Measurements from ENCODE around the gene SOX11.

SOX11 gene

GRCh38 chr2:5692561-5693286 is 540 bp downstream of the SOX11 start:
- H4K8ac ChIP-seq (ENCODE audit: low read depth, low read length), result no peak overlapping the region
- peak overlapping the region; percentile 98 for H3K9ac ChIP-seq (ENCODE audit: low read length)
- peak overlapping the region; percentile 5 for H3K4ac ChIP-seq (ENCODE audit: low read depth, low read length)
- no peak overlapping the region for H2BK15ac ChIP-seq (replicated peaks; ENCODE audit: low read depth)
- H3K27ac ChIP-seq (ENCODE audit: low read depth, low read length), result peak overlapping the region; percentile 68
- WGBS (ENCODE audit: extremely low coverage, insufficient coverage, low lambda C conversion rate), result no CpG with 5 or more reads among the region's 69 CpGs
- peak overlapping the region; percentile 74 for H3K4me2 ChIP-seq (ENCODE audit: low read length)
- no peaks in the 10 kb centered on the region for H3K4me1 ChIP-seq (ENCODE audit: control insufficient read depth, low read depth, low read length)
- no peak overlapping the region for H2BK5ac ChIP-seq (ENCODE audit: low read length)
- DNase-seq, result peak; percentile 67
- peaks cover 3% of the 10 kb centered on the region for H3K79me1 ChIP-seq (ENCODE audit: low read length)
- H2AK5ac ChIP-seq (ENCODE audit: low read length), result no peak overlapping the region
- peaks cover 29% of the 10 kb centered on the region for H3K79me2 ChIP-seq (ENCODE audit: control insufficient read depth, insufficient read depth, low read length)
- no peaks in the 10 kb centered on the region for H3K36me3 ChIP-seq (ENCODE audit: control insufficient read depth, insufficient read depth, low read length)
- peak overlapping the region; percentile 99 for H3K56ac ChIP-seq (ENCODE audit: low read length)
- peak overlapping the region; percentile 81 for H3K18ac ChIP-seq (ENCODE audit: low read length)
- H4K5ac ChIP-seq (ENCODE audit: low read length), result no peak overlapping the region
- H3K23ac ChIP-seq (ENCODE audit: low read length), result peak overlapping the region; percentile 98
- no peaks in the 10 kb centered on the region for H3K27me3 ChIP-seq (ENCODE audit: insufficient read depth, low read length, poor library complexity)
- H2BK120ac ChIP-seq (ENCODE audit: low read depth, low read length), result no peak overlapping the region
- H3K4me3 ChIP-seq (ENCODE audit: low read length), result peak overlapping the region; percentile 94

- Histone ChIP-seq H4K5ac (ENCODE audit: low read length) (no peak overlapping the region), H3K27ac (ENCODE audit: low read depth, low read length) (peak overlapping the region; percentile 68), H3K56ac (ENCODE audit: low read length) (peak overlapping the region; percentile 99), H3K4me1 (ENCODE audit: control insufficient read depth, low read depth, low read length) (no peaks in the 10 kb centered on the region), H2BK5ac (ENCODE audit: low read length) (no peak overlapping the region), H3K79me2 (ENCODE audit: control insufficient read depth, insufficient read depth, low read length) (peaks cover 29% of the 10 kb centered on the region), H2AK5ac (ENCODE audit: low read length) (no peak overlapping the region), H2BK120ac (ENCODE audit: low read depth, low read length) (no peak overlapping the region), H2BK15ac (replicated peaks; ENCODE audit: low read depth) (no peak overlapping the region), H3K4me3 (ENCODE audit: low read length) (peak overlapping the region; percentile 94), H3K9ac (ENCODE audit: low read length) (peak overlapping the region; percentile 98), H3K23ac (ENCODE audit: low read length) (peak overlapping the region; percentile 87), H4K8ac (ENCODE audit: low read depth, low read length) (no peak overlapping the region), H3K4ac (ENCODE audit: low read depth, low read length) (peak overlapping the region; percentile 5), H3K18ac (ENCODE audit: low read length) (peak overlapping the region; percentile 81), H3K27me3 (ENCODE audit: insufficient read depth, low read length, poor library complexity) (no peaks in the 10 kb centered on the region), H3K36me3 (ENCODE audit: control insufficient read depth, insufficient read depth, low read length) (no peaks in the 10 kb centered on the region), H3K4me2 (ENCODE audit: low read length) (peak overlapping the region; percentile 74), H3K79me1 (ENCODE audit: low read length) (peaks cover 3% of the 10 kb centered on the region)
- WGBS (ENCODE audit: extremely low coverage, insufficient coverage, low lambda C conversion rate), result no CpG with 5 or more reads among the region's 102 CpGs
- DNase-seq, result peak; percentile 64
Measured at GRCh38 chr2:5693287-5694201, 1.4 kb downstream of the SOX11 start.

GRCh38 chr2:5694306-5694705 is 2.1 kb downstream of the SOX11 start:
- no peak overlapping the region for H3K27ac ChIP-seq (ENCODE audit: low read depth, low read length)
- WGBS (ENCODE audit: extremely low coverage, insufficient coverage, low lambda C conversion rate), result no CpG with 5 or more reads among the region's 9 CpGs

DNA sequence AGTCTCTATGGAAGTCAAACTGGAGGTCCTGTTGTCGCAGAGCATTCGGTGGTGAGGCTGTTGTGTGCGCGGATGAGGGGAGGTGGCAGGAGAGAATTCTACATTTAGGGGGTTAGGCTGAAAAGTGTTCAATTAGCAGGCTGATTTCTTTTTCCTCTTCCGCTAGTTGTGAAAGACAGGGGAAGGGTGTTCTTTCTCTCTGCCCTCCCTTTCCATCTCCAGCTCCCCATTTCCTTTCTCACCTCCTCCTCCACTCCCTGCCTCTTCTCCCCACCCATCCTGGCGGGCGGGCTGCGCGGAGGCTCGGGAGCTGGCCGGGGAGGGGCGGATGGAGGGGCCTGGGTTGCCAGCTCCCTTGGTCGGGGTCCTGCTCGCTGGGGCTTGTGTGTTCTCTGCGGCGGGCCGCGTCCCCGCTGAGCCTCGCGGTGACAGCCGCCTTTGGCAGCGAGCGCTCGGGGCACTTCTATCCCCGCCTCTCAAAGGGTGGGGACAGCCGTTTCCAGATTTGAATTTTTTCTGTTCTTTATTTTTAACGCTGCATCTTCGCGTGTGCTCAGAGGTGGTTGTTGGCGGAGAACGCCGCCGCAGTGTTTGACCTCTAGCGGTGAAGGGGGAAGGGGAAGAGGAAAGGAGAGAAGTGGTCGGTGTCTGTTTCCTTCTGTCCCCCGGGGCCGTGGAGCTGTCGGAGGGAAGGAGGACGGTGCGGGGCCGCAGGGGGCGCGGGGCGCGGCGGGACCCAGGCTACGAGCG is 3.6 kb downstream of the SOX11 start:
- no peak overlapping the region for H4K8ac ChIP-seq (ENCODE audit: low read depth, low read length)
- no peaks in the 10 kb centered on the region for H3K27me3 ChIP-seq (ENCODE audit: insufficient read depth, low read length, poor library complexity)
- H3K18ac ChIP-seq (ENCODE audit: low read length), result peak overlapping the region; percentile 78
- H3K56ac ChIP-seq (ENCODE audit: low read length), result peak overlapping the region; percentile 94
- peak; percentile 85 for DNase-seq
- peak overlapping the region; percentile 89 for H3K9ac ChIP-seq (ENCODE audit: low read length)
- peaks cover 3% of the 10 kb centered on the region for H3K79me1 ChIP-seq (ENCODE audit: low read length)
- no peaks in the 10 kb centered on the region for H3K4me1 ChIP-seq (ENCODE audit: control insufficient read depth, low read depth, low read length)
- no peak overlapping the region for H2AK5ac ChIP-seq (ENCODE audit: low read length)
- H3K27ac ChIP-seq (ENCODE audit: low read depth, low read length), result peak overlapping the region; percentile 70
- no peak overlapping the region for H3K23ac ChIP-seq (ENCODE audit: low read length)
- peak overlapping the region; percentile 33 for H3K4me2 ChIP-seq (ENCODE audit: low read length)
- H4K5ac ChIP-seq (ENCODE audit: low read length), result no peak overlapping the region
- H3K4me3 ChIP-seq (ENCODE audit: low read length), result peak overlapping the region; percentile 81
- no peak overlapping the region for H2BK15ac ChIP-seq (replicated peaks; ENCODE audit: low read depth)
- H2BK120ac ChIP-seq (ENCODE audit: low read depth, low read length), result no peak overlapping the region
- H2BK5ac ChIP-seq (ENCODE audit: low read length), result peak overlapping the region; percentile 41
- H3K4ac ChIP-seq (ENCODE audit: low read depth, low read length), result peak overlapping the region; percentile 92
- H3K36me3 ChIP-seq (ENCODE audit: control insufficient read depth, insufficient read depth, low read length), result no peaks in the 10 kb centered on the region
- no CpG with 5 or more reads among the region's 49 CpGs for WGBS (ENCODE audit: extremely low coverage, insufficient coverage, low lambda C conversion rate)
- peaks cover 29% of the 10 kb centered on the region for H3K79me2 ChIP-seq (ENCODE audit: control insufficient read depth, insufficient read depth, low read length)

More at GRCh38 chr2:5694306-5694705, 2.1 kb downstream of the SOX11 start:
- DNase-seq, result peak; percentile 71
- no peak overlapping the region for H2BK5ac ChIP-seq (ENCODE audit: low read length)
- no peak overlapping the region for H3K4me2 ChIP-seq (ENCODE audit: low read length)
- peaks cover 3% of the 10 kb centered on the region for H3K79me1 ChIP-seq (ENCODE audit: low read length)
- peaks cover 29% of the 10 kb centered on the region for H3K79me2 ChIP-seq (ENCODE audit: control insufficient read depth, insufficient read depth, low read length)
- H2BK120ac ChIP-seq (ENCODE audit: low read depth, low read length), result no peak overlapping the region
- no peaks in the 10 kb centered on the region for H3K36me3 ChIP-seq (ENCODE audit: control insufficient read depth, insufficient read depth, low read length)
- H4K5ac ChIP-seq (ENCODE audit: low read length), result no peak overlapping the region
- H2BK15ac ChIP-seq (replicated peaks; ENCODE audit: low read depth), result no peak overlapping the region
- H3K4me1 ChIP-seq (ENCODE audit: control insufficient read depth, low read depth, low read length), result no peaks in the 10 kb centered on the region
- peak overlapping the region; percentile 94 for H3K4me3 ChIP-seq (ENCODE audit: low read length)
- H3K9ac ChIP-seq (ENCODE audit: low read length), result peak overlapping the region; percentile 98
- no peak overlapping the region for H2AK5ac ChIP-seq (ENCODE audit: low read length)
- H4K8ac ChIP-seq (ENCODE audit: low read depth, low read length), result no peak overlapping the region
- H3K27me3 ChIP-seq (ENCODE audit: insufficient read depth, low read length, poor library complexity), result no peaks in the 10 kb centered on the region
- H3K18ac ChIP-seq (ENCODE audit: low read length), result no peak overlapping the region
- peak overlapping the region; percentile 99 for H3K56ac ChIP-seq (ENCODE audit: low read length)
- H3K4ac ChIP-seq (ENCODE audit: low read depth, low read length), result no peak overlapping the region
- H3K23ac ChIP-seq (ENCODE audit: low read length), result no peak overlapping the region

- Histone ChIP-seq H3K79me1 (ENCODE audit: low read length) (peaks cover 3% of the 10 kb centered on the region), H3K23ac (ENCODE audit: low read length) (no peak overlapping the region), H3K79me2 (ENCODE audit: control insufficient read depth, insufficient read depth, low read length) (peaks cover 29% of the 10 kb centered on the region), H2BK120ac (ENCODE audit: low read depth, low read length) (no peak overlapping the region), H3K27me3 (ENCODE audit: insufficient read depth, low read length, poor library complexity) (no peaks in the 10 kb centered on the region), H4K5ac (ENCODE audit: low read length) (no peak overlapping the region), H3K4me1 (ENCODE audit: control insufficient read depth, low read depth, low read length) (no peaks in the 10 kb centered on the region), H3K4ac (ENCODE audit: low read depth, low read length) (peak overlapping the region; percentile 92), H2AK5ac (ENCODE audit: low read length) (no peak overlapping the region), H3K4me2 (ENCODE audit: low read length) (peak overlapping the region; percentile 33), H3K18ac (ENCODE audit: low read length) (peak overlapping the region; percentile 78), H4K8ac (ENCODE audit: low read depth, low read length) (no peak overlapping the region), H3K27ac (ENCODE audit: low read depth, low read length) (peak overlapping the region; percentile 70), H3K36me3 (ENCODE audit: control insufficient read depth, insufficient read depth, low read length) (no peaks in the 10 kb centered on the region), H3K56ac (ENCODE audit: low read length) (peak overlapping the region; percentile 94), H3K4me3 (ENCODE audit: low read length) (peak overlapping the region; percentile 81), H2BK15ac (replicated peaks; ENCODE audit: low read depth) (no peak overlapping the region), H2BK5ac (ENCODE audit: low read length) (peak overlapping the region; percentile 41), H3K9ac (ENCODE audit: low read length) (peak overlapping the region; percentile 89)
- WGBS (ENCODE audit: extremely low coverage, insufficient coverage, low lambda C conversion rate), result no CpG with 5 or more reads among the region's 65 CpGs
- DNase-seq, result peak; percentile 66
Measured at GRCh38 chr2:5696404-5696944, 4.3 kb downstream of the SOX11 start.
